K562 (cell line): ENCODE data around the gene MUSTN1. TPM values are rescaled to one million over a fixed set of nuclear protein-coding genes. Genes with fewer than 3 reads are reported as not detected.
A peak's percentile ranks its signal among the peaks of the same experiment; 100 is the strongest.

Experiments
- ATAC-seq: fragments of 200-7000 bp; cut with Tn5 transposase; 3 replicates; pipeline ENCODE4 v1.9.1; 2020; ENCODE audit warnings: moderate library complexity
- BruUV-seq: library from RNA; stranded (reverse); fragments of 400-500 nt; replicated peaks from 2 replicates; lab custom pipeline; 2021; lab: Mats Ljungman, UMichigan
- CTCF ChIA-PET: fragments of 300-600 bp; formaldehyde crosslinking; extraction: SDS; loops from one replicate; lab custom pipeline; 2021; ENCODE audit warnings: low intra/inter-chr PET ratio; lab: Yijun Ruan, JAX
- POLR2A ChIA-PET: fragments of 300-600, 350-650 bp; sonication (Branson Sonifier 250); formaldehyde crosslinking; extraction: SDS; loops from one replicate; lab custom pipeline; 2021; ENCODE audit warnings: antibody characterized with exemption, inconsistent platforms; lab: Yijun Ruan, JAX
- DNase-seq, 4 experiments: peaks; one replicate each; pipeline versions ENCODE4 v3.0.0 to v3.0.0-alpha.2; 2011 to 2018; ENCODE audit warnings: low spot score in 3 of 4, mixed read lengths in 3 of 4; ENCODE audit errors: extremely low read depth in 1 of 4
- FAIRE-seq: peaks from 2 replicates; lab custom pipeline; 2011; peaks lifted over from hg19 to GRCh38; lab: Jason Lieb, UNC
- H2AFZ ChIP-seq: 2 replicates; pipeline ENCODE4 v1.6.0; 2011; ENCODE audit warnings: low read depth, low read length, control low read depth, inconsistent platforms
- H3K27ac ChIP-seq: fragments of 200-600 bp; 3 replicates; pipeline ENCODE4 v1.8.0; 2011; ENCODE audit warnings: low read depth, mild to moderate bottlenecking, control low read depth, inconsistent platforms, low read length, moderate library complexity, mixed read lengths; ENCODE audit errors: extremely low read depth
- H3K27me3 ChIP-seq, 2 experiments: fragments of 300-600 bp in 1 of 2; 2 replicates in 1 of 2; 3 replicates in 1 of 2; pipeline versions ENCODE4 v1.6.0 to v1.8.0; 2011; ENCODE audit warnings: inconsistent platforms in 2 of 2, low read length in 2 of 2, mild to moderate bottlenecking in 1 of 2, mixed read lengths in 1 of 2, moderate library complexity in 1 of 2; ENCODE audit not compliant: control insufficient read depth in 2 of 2, insufficient read depth in 2 of 2
- H3K36me3 ChIP-seq: fragments of 300-600 bp; 3 replicates; pipeline ENCODE4 v1.8.0; 2011; ENCODE audit warnings: mild to moderate bottlenecking, low read length, inconsistent platforms; ENCODE audit not compliant: control insufficient read depth, insufficient read depth
- H3K4me1 ChIP-seq, 2 experiments: fragments of 200-600 bp in 1 of 2; replicated peaks in 1 of 2; 2 replicates in 1 of 2; 3 replicates in 1 of 2; pipeline versions ENCODE4 v1.5.1 to v1.8.0; 2011; ENCODE audit warnings: inconsistent platforms in 2 of 2, low read length in 2 of 2, mild to moderate bottlenecking in 1 of 2, mixed read lengths in 1 of 2, moderate library complexity in 1 of 2; ENCODE audit not compliant: control insufficient read depth in 2 of 2, insufficient read depth in 2 of 2
- H3K4me2 ChIP-seq: 2 replicates; pipeline ENCODE4 v1.6.1; 2011; ENCODE audit warnings: low read length, control low read depth, inconsistent platforms, mixed read lengths; ENCODE audit not compliant: insufficient read depth
- H3K4me3 ChIP-seq: fragments of 200-600 bp; sonication (generic), shearing (Covaris generic); 2 replicates; pipeline ENCODE4 v1.5.1; 2016; ENCODE audit warnings: control low read depth, inconsistent platforms
- H3K79me2 ChIP-seq: fragments of 200-600 bp; 3 replicates; pipeline ENCODE4 v1.8.0; 2011; ENCODE audit warnings: low read length, inconsistent platforms; ENCODE audit not compliant: control insufficient read depth, insufficient read depth
- H3K9ac ChIP-seq, 2 experiments: 2 replicates each; pipeline versions ENCODE4 v1.6.0 to v1.6.1; 2011; ENCODE audit warnings: low read depth in 2 of 2, low read length in 2 of 2, control low read depth in 1 of 2, inconsistent platforms in 1 of 2, mild to moderate bottlenecking in 1 of 2, mixed read lengths in 1 of 2; ENCODE audit not compliant: insufficient read depth in 1 of 2
- H3K9me1 ChIP-seq: one replicate; pipeline ENCODE4 v1.6.0; 2011; ENCODE audit warnings: inconsistent platforms, mild to moderate bottlenecking, low read length, moderate library complexity; ENCODE audit not compliant: control insufficient read depth, insufficient read depth
- H3K9me3 ChIP-seq: replicated peaks from 2 replicates; pipeline ENCODE4 v1.5.1; 2011; ENCODE audit warnings: low read depth, low read length, inconsistent platforms; ENCODE audit not compliant: control insufficient read depth, insufficient read depth
- H4K20me1 ChIP-seq: replicated peaks from 2 replicates; pipeline ENCODE4 v1.6.1; 2011; ENCODE audit warnings: low read length, inconsistent platforms, mixed read lengths; ENCODE audit not compliant: control insufficient read depth, insufficient read depth
- SNIP1 ChIP-seq: fragments of 450-650 bp; IDR thresholded peaks from 2 replicates; pipeline ENCODE4 v1.7.1; 2017; ENCODE audit warnings: low read depth, mild to moderate bottlenecking
- WGBS: fragments of 100-300 bp; shearing (Covaris generic); methylation state at CpG from one replicate; pipeline ENCODE4 v1.1.6; 2016; ENCODE audit warnings: low coverage, mixed read lengths; ENCODE audit not compliant: insufficient coverage; ENCODE audit errors: missing lambda C conversion rate; 5-methylcytosine and 5-hydroxymethylcytosine counted together
- in situ Hi-C: fragments of 300-500 bp; cut with MboI; formaldehyde crosslinking; loops from 4 replicates; pipeline ENCODE4 v1.15.0; 2018; ENCODE audit warnings: inconsistent platforms, mixed read lengths
- intact Hi-C: fragments of 100-400 bp; cut with micrococcal nuclease; formaldehyde crosslinking; loops from 2 replicates; pipeline ENCODE4 v1.14.2; 2022
- polyA plus RNA-seq, 8 experiments: library from polyadenylated mRNA; depleted of rRNA in 4 of 8; stranded (reverse) in 5 of 8; unstranded in 3 of 8; fragments of >200 nt; fragmentation: Nextera tagmentation in 2 of 8; fragmentation: Illumina TruSeq in 1 of 8; extraction: Ambion mirVana in 2 of 8; extraction: Trizol in 1 of 8; gene quantifications; 2 replicates each; pipeline versions ENCODE4 v1.2.1 to v1.2.3, GENCODE V29; 2011 to 2014; ENCODE audit warnings: inconsistent platforms in 1 of 8, missing spikeins in 1 of 8
- total RNA-seq, 7 experiments: library from RNA; depleted of rRNA in 6 of 7; stranded (reverse); fragments of >200 nt in 6 of 7; fragmentation: Illumina TruSeq in 2 of 7; extraction: Trizol in 2 of 7; gene quantifications; 2 replicates each; pipeline versions ENCODE4 v1.2.1 to v1.2.3, GENCODE V29; 2011 to 2021; ENCODE audit warnings: low replicate concordance in 1 of 7
- TF ChIP-seq, protein P1 (sequence below): fragments of 200-800 bp; sonication (Bioruptor generic); IDR thresholded peaks from 2 replicates; pipeline ENCODE4 v1.6.1; 2016; ENCODE audit warnings: missing genetic modification characterization, missing compliant biosample characterization
- TF ChIP-seq, protein P2 (sequence below), 3 experiments: IDR thresholded peaks in 2 of 3; conservative IDR thresholded peaks in 1 of 3; 2 replicates each; pipeline ENCODE4 v1.5.1; 2011 to 2012; ENCODE audit warnings: low read length in 3 of 3, mild to moderate bottlenecking in 3 of 3, control low read depth in 2 of 3, improper control_type of control experiment in 1 of 3, inconsistent platforms in 1 of 3, low read depth in 1 of 3, mixed read lengths in 1 of 3, moderate library complexity in 1 of 3; ENCODE audit not compliant: insufficient read depth in 2 of 3
- TF ChIP-seq, protein P3 (sequence below): IDR thresholded peaks from 2 replicates; pipeline ENCODE4 v1.6.1; 2011; ENCODE audit warnings: borderline replicate concordance, low read depth, mild to moderate bottlenecking, moderate library complexity, low read length; ENCODE audit not compliant: insufficient read depth, poor library complexity, severe bottlenecking
- TF ChIP-seq, protein P4 (sequence below): fragments of 450-650 bp; formaldehyde crosslinking; IDR thresholded peaks from 2 replicates; pipeline ENCODE4 v1.4.0; 2020; ENCODE audit warnings: mild to moderate bottlenecking

MUSTN1 gene
- total and polyA plus RNA-seq, 9 of the 15 experiments (the other 6 are each of a cell fraction or from before 2014, with no cell fraction given), result 0.15 to 0.78 (median 0.44) TPM; not detected in 4

DNA sequence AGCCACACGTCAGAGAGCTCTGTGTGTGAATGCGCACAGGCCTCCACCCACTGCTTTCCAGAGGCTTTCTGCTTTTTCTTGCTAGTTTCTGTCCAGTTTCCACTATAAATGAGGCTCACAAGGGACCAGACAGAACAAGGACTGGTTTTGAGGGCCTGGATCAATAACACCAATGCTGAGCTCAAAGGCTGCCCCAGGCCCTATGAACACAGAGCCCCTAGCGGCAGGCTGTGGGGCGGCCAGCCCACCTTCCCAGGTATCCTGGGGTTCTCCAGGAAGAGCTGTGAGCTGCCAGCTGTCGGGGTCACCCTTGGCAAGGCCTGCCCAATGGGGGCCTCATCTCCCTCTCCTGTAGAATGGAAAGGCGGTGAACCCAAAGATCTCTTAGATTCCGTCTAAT is 42.4 kb downstream of the MUSTN1 start:
- H3K27me3 ChIP-seq, result peaks cover 0 to 21% of the 10 kb centered on the region in 2 experiments; a peak in 3 of 5 replicates
- no peak overlapping the region for H3K4me2 ChIP-seq
- H3K4me1 ChIP-seq, result peaks cover 0 to 8% of the 10 kb centered on the region in 2 experiments; a peak in 2 of 5 replicates
- ATAC-seq, result peak; percentile 77
- no peaks in the 10 kb centered on the region for H3K36me3 ChIP-seq
- no peaks in the 10 kb centered on the region for H4K20me1 ChIP-seq
- peak; percentile 24 to 55 (median 42) for DNase-seq
- H3K9me3 ChIP-seq, result no peaks in the 10 kb centered on the region
- TF ChIP-seq, protein P1, sequence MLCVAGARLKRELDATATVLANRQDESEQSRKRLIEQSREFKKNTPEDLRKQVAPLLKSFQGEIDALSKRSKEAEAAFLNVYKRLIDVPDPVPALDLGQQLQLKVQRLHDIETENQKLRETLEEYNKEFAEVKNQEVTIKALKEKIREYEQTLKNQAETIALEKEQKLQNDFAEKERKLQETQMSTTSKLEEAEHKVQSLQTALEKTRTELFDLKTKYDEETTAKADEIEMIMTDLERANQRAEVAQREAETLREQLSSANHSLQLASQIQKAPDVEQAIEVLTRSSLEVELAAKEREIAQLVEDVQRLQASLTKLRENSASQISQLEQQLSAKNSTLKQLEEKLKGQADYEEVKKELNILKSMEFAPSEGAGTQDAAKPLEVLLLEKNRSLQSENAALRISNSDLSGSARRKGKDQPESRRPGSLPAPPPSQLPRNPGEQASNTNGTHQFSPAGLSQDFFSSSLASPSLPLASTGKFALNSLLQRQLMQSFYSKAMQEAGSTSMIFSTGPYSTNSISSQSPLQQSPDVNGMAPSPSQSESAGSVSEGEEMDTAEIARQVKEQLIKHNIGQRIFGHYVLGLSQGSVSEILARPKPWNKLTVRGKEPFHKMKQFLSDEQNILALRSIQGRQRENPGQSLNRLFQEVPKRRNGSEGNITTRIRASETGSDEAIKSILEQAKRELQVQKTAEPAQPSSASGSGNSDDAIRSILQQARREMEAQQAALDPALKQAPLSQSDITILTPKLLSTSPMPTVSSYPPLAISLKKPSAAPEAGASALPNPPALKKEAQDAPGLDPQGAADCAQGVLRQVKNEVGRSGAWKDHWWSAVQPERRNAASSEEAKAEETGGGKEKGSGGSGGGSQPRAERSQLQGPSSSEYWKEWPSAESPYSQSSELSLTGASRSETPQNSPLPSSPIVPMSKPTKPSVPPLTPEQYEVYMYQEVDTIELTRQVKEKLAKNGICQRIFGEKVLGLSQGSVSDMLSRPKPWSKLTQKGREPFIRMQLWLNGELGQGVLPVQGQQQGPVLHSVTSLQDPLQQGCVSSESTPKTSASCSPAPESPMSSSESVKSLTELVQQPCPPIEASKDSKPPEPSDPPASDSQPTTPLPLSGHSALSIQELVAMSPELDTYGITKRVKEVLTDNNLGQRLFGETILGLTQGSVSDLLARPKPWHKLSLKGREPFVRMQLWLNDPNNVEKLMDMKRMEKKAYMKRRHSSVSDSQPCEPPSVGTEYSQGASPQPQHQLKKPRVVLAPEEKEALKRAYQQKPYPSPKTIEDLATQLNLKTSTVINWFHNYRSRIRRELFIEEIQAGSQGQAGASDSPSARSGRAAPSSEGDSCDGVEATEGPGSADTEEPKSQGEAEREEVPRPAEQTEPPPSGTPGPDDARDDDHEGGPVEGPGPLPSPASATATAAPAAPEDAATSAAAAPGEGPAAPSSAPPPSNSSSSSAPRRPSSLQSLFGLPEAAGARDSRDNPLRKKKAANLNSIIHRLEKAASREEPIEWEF (CRISPR knock-in tag), result no peak
- TF ChIP-seq SNIP1, result no peak
- TF ChIP-seq, protein P2, sequence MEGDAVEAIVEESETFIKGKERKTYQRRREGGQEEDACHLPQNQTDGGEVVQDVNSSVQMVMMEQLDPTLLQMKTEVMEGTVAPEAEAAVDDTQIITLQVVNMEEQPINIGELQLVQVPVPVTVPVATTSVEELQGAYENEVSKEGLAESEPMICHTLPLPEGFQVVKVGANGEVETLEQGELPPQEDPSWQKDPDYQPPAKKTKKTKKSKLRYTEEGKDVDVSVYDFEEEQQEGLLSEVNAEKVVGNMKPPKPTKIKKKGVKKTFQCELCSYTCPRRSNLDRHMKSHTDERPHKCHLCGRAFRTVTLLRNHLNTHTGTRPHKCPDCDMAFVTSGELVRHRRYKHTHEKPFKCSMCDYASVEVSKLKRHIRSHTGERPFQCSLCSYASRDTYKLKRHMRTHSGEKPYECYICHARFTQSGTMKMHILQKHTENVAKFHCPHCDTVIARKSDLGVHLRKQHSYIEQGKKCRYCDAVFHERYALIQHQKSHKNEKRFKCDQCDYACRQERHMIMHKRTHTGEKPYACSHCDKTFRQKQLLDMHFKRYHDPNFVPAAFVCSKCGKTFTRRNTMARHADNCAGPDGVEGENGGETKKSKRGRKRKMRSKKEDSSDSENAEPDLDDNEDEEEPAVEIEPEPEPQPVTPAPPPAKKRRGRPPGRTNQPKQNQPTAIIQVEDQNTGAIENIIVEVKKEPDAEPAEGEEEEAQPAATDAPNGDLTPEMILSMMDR (IDR thresholded peaks at IDR 0.05 in 2 of 3, conservative IDR thresholded peaks at IDR 0.05 in 1 of 3; ENCODE audit: insufficient read depth in 2 of 3, low read depth in 1 of 3, low read length in 3 of 3), result peak; percentile 40 to 61 (median 41); a peak in 5 of 6 replicates
- TF ChIP-seq, protein P3, sequence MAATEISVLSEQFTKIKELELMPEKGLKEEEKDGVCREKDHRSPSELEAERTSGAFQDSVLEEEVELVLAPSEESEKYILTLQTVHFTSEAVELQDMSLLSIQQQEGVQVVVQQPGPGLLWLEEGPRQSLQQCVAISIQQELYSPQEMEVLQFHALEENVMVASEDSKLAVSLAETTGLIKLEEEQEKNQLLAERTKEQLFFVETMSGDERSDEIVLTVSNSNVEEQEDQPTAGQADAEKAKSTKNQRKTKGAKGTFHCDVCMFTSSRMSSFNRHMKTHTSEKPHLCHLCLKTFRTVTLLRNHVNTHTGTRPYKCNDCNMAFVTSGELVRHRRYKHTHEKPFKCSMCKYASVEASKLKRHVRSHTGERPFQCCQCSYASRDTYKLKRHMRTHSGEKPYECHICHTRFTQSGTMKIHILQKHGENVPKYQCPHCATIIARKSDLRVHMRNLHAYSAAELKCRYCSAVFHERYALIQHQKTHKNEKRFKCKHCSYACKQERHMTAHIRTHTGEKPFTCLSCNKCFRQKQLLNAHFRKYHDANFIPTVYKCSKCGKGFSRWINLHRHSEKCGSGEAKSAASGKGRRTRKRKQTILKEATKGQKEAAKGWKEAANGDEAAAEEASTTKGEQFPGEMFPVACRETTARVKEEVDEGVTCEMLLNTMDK, result peak; percentile 17
- TF ChIP-seq, protein P4, sequence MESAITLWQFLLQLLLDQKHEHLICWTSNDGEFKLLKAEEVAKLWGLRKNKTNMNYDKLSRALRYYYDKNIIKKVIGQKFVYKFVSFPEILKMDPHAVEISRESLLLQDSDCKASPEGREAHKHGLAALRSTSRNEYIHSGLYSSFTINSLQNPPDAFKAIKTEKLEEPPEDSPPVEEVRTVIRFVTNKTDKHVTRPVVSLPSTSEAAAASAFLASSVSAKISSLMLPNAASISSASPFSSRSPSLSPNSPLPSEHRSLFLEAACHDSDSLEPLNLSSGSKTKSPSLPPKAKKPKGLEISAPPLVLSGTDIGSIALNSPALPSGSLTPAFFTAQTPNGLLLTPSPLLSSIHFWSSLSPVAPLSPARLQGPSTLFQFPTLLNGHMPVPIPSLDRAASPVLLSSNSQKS (CRISPR knock-in tag), result no peak
- no peak for FAIRE-seq
- intact Hi-C loops, result no loop called here
- no peak overlapping the region; the same call in 1 of the 2 replicates for H2AFZ ChIP-seq
- 36% methylated on average over 7 of the region's 7 CpGs for WGBS
- no peaks in the 10 kb centered on the region for H3K79me2 ChIP-seq
- H3K4me3 ChIP-seq, result no peak overlapping the region
- CTCF ChIA-PET, result no interaction called here
- POLR2A ChIA-PET, result interaction anchor here (0.6 to 1.9 kb wide), 2 partner anchors 21 to 34 kb away, joined by 3 to 7 read pairs; partner anchors contain the start of gene NEK4
- H3K9ac ChIP-seq, result no peak overlapping the region
- no TSS peak for BruUV-seq
- no peaks in the 10 kb centered on the region for H3K9me1 ChIP-seq
- no peak overlapping the region for H3K27ac ChIP-seq
- in situ Hi-C loops, result no loop called here
